ENCODE measurements around the gene DYNC2LI1. TPM values are rescaled to one million over a fixed set of nuclear protein-coding genes. Genes with fewer than 3 reads are reported as not detected.
A peak's percentile ranks its signal among the peaks of the same experiment; 100 is the strongest.
"Not testable (repeated sequence)": the region's sequence is repeated elsewhere in the genome, so short reads cannot be mapped to it uniquely, and the experiment has no call there.

DYNC2LI1 gene
- 24.1 TPM for polyA plus RNA-seq (2013, experiment 1 of 2)
- polyA plus RNA-seq (2013, experiment 2 of 2): 30.9 TPM

GRCh38 chr2:43773876-43774613 lies at the start of gene DYNC2LI1:
Gene DYNC2LI1 (plus strand): TSS chr2:43774039. CDS start chr2:43774139, 100 bp downstream.
- 0 to 1% methylated on average over 20 to 23 of the region's 31 CpGs for WGBS, 2 experiments (ENCODE audit: insufficient coverage in 2 of 2)
- peak within 1 kb of the TSS; percentile 65 for H3K4me3 ChIP-seq (ENCODE audit: extremely low read depth, insufficient read depth, low read length, poor library complexity, severe bottlenecking)
- no peaks in the 10 kb centered on the region for H3K9me3 ChIP-seq (ENCODE audit: control insufficient read depth, low read length)
- H3K36me3 ChIP-seq (ENCODE audit: control insufficient read depth, insufficient read depth, low read length): no peaks in the 10 kb centered on the region
- H3K27ac ChIP-seq (ENCODE audit: low read depth, low read length, severe bottlenecking): peak within 1 kb of the TSS; percentile 79
- H3K4me1 ChIP-seq (ENCODE audit: control insufficient read depth, insufficient read depth, low read length, poor library complexity, severe bottlenecking): peaks cover 4% of the 10 kb centered on the region

- Histone ChIP-seq H3K9me3 (ENCODE audit: control insufficient read depth, low read length) (no peaks in the 10 kb centered on the region), H3K4me1 (ENCODE audit: control insufficient read depth, insufficient read depth, low read length, poor library complexity, severe bottlenecking) (peaks cover 7% of the 10 kb centered on the region), H3K27ac (ENCODE audit: low read depth, low read length, severe bottlenecking) (peak overlapping the region; percentile 67), H3K36me3 (ENCODE audit: control insufficient read depth, insufficient read depth, low read length) (no peaks in the 10 kb centered on the region), H3K4me3 (ENCODE audit: extremely low read depth, insufficient read depth, low read length, poor library complexity, severe bottlenecking) (no peak overlapping the region)
- WGBS, 2 experiments (ENCODE audit: insufficient coverage in 2 of 2): 100% methylated on average over 1 of the region's 4 CpGs
These were observed 48.9 kb upstream of the DYNC2LI1 start for GRCh38 chr2:43724728-43725526.

- no peak overlapping the region for H3K4me3 ChIP-seq (ENCODE audit: extremely low read depth, insufficient read depth, low read length, poor library complexity, severe bottlenecking)
- no peaks in the 10 kb centered on the region for H3K9me3 ChIP-seq (ENCODE audit: control insufficient read depth, low read length)
- H3K27ac ChIP-seq (ENCODE audit: low read depth, low read length, severe bottlenecking): peak overlapping the region; percentile 67
- peaks cover 7% of the 10 kb centered on the region for H3K4me1 ChIP-seq (ENCODE audit: control insufficient read depth, insufficient read depth, low read length, poor library complexity, severe bottlenecking)
- WGBS, 2 experiments (ENCODE audit: insufficient coverage in 2 of 2): 100% methylated on average over 2 of the region's 3 CpGs; no CpG with 5 or more reads in 1 of the 2 experiments
- H3K36me3 ChIP-seq (ENCODE audit: control insufficient read depth, insufficient read depth, low read length): no peaks in the 10 kb centered on the region
These were observed 48.1 kb upstream of the DYNC2LI1 start for GRCh38 chr2:43725711-43726246.

GRCh38 chr2:43726961-43727633 lies 46.7 kb upstream of the DYNC2LI1 start:
- not testable (repeated sequence) for H3K4me3 ChIP-seq (ENCODE audit: extremely low read depth, insufficient read depth, low read length, poor library complexity, severe bottlenecking); H3K4me1 ChIP-seq (ENCODE audit: control insufficient read depth, insufficient read depth, low read length, poor library complexity, severe bottlenecking); H3K9me3 ChIP-seq (ENCODE audit: control insufficient read depth, low read length); H3K36me3 ChIP-seq (ENCODE audit: control insufficient read depth, insufficient read depth, low read length); H3K27ac ChIP-seq (ENCODE audit: low read depth, low read length, severe bottlenecking)
- 88 to 92% methylated on average over 7 to 9 of the region's 14 CpGs for WGBS, 2 experiments (ENCODE audit: insufficient coverage in 2 of 2)

GRCh38 chr2:43727634-43728014 lies 46.2 kb upstream of the DYNC2LI1 start:
- no peak overlapping the region for H3K4me3 ChIP-seq (ENCODE audit: extremely low read depth, insufficient read depth, low read length, poor library complexity, severe bottlenecking)
- 100% methylated on average over 1 of the region's 2 CpGs; no CpG with 5 or more reads in 1 of the 2 experiments for WGBS, 2 experiments (ENCODE audit: insufficient coverage in 2 of 2)
- no peaks in the 10 kb centered on the region for H3K36me3 ChIP-seq (ENCODE audit: control insufficient read depth, insufficient read depth, low read length)
- H3K4me1 ChIP-seq (ENCODE audit: control insufficient read depth, insufficient read depth, low read length, poor library complexity, severe bottlenecking): peaks cover 7% of the 10 kb centered on the region
- no peaks in the 10 kb centered on the region for H3K9me3 ChIP-seq (ENCODE audit: control insufficient read depth, low read length)
- H3K27ac ChIP-seq (ENCODE audit: low read depth, low read length, severe bottlenecking): no peak overlapping the region

- no peak overlapping the region for H3K4me3 ChIP-seq (ENCODE audit: extremely low read depth, insufficient read depth, low read length, poor library complexity, severe bottlenecking)
- H3K36me3 ChIP-seq (ENCODE audit: control insufficient read depth, insufficient read depth, low read length): no peaks in the 10 kb centered on the region
- H3K9me3 ChIP-seq (ENCODE audit: control insufficient read depth, low read length): no peaks in the 10 kb centered on the region
- H3K27ac ChIP-seq (ENCODE audit: low read depth, low read length, severe bottlenecking): no peak overlapping the region
- H3K4me1 ChIP-seq (ENCODE audit: control insufficient read depth, insufficient read depth, low read length, poor library complexity, severe bottlenecking): peaks cover 7% of the 10 kb centered on the region
- 50 to 63% methylated on average over 3 to 4 of the region's 5 CpGs for WGBS, 2 experiments (ENCODE audit: insufficient coverage in 2 of 2)
These were observed 44.2 kb upstream of the DYNC2LI1 start for GRCh38 chr2:43729491-43730174.

GRCh38 chr2:43731211-43731610 lies 42.6 kb upstream of the DYNC2LI1 start:
- H3K4me1 ChIP-seq (ENCODE audit: control insufficient read depth, insufficient read depth, low read length, poor library complexity, severe bottlenecking): no peaks in the 10 kb centered on the region
- H3K4me3 ChIP-seq (ENCODE audit: extremely low read depth, insufficient read depth, low read length, poor library complexity, severe bottlenecking): no peak overlapping the region
- H3K27ac ChIP-seq (ENCODE audit: low read depth, low read length, severe bottlenecking): no peak overlapping the region
- WGBS, 2 experiments (ENCODE audit: insufficient coverage in 2 of 2): no CpG with 5 or more reads among the region's 1 CpG
- H3K36me3 ChIP-seq (ENCODE audit: control insufficient read depth, insufficient read depth, low read length): no peaks in the 10 kb centered on the region
- H3K9me3 ChIP-seq (ENCODE audit: control insufficient read depth, low read length): no peaks in the 10 kb centered on the region

GRCh38 chr2:43736637-43737036 lies 37.2 kb upstream of the DYNC2LI1 start:
- peaks cover 5% of the 10 kb centered on the region for H3K4me1 ChIP-seq (ENCODE audit: control insufficient read depth, insufficient read depth, low read length, poor library complexity, severe bottlenecking)
- no peak overlapping the region for H3K4me3 ChIP-seq (ENCODE audit: extremely low read depth, insufficient read depth, low read length, poor library complexity, severe bottlenecking)
- H3K36me3 ChIP-seq (ENCODE audit: control insufficient read depth, insufficient read depth, low read length): no peaks in the 10 kb centered on the region
- no peak overlapping the region for H3K27ac ChIP-seq (ENCODE audit: low read depth, low read length, severe bottlenecking)
- H3K9me3 ChIP-seq (ENCODE audit: control insufficient read depth, low read length): no peaks in the 10 kb centered on the region
- WGBS, 2 experiments (ENCODE audit: insufficient coverage in 2 of 2): 85 to 90% methylated on average over 2 of the region's 6 CpGs

- H3K27ac ChIP-seq (ENCODE audit: low read depth, low read length, severe bottlenecking): peak overlapping the region; percentile 43
- H3K4me3 ChIP-seq (ENCODE audit: extremely low read depth, insufficient read depth, low read length, poor library complexity, severe bottlenecking): no peak overlapping the region
- 83 to 84% methylated on average over 2 to 5 of the region's 8 CpGs for WGBS, 2 experiments (ENCODE audit: insufficient coverage in 2 of 2)
These were observed 36.6 kb upstream of the DYNC2LI1 start for GRCh38 chr2:43737097-43737854.

More at GRCh38 chr2:43737097-43737854, 36.6 kb upstream of the DYNC2LI1 start:
- no peaks in the 10 kb centered on the region for H3K9me3 ChIP-seq (ENCODE audit: control insufficient read depth, low read length)
- H3K36me3 ChIP-seq (ENCODE audit: control insufficient read depth, insufficient read depth, low read length): no peaks in the 10 kb centered on the region
- H3K4me1 ChIP-seq (ENCODE audit: control insufficient read depth, insufficient read depth, low read length, poor library complexity, severe bottlenecking): peaks cover 5% of the 10 kb centered on the region
